ENCODE measurements around the gene MAP3K9. TPM values are rescaled to one million over a fixed set of nuclear protein-coding genes. Genes with fewer than 3 reads are reported as not detected.

MAP3K9 gene
- total and polyA plus RNA-seq, 10 of the 15 experiments (the other 5 are each of a cell fraction or from before 2014, with no cell fraction given): 0.48 to 7.9 (median 2.9) TPM

- TF ChIP-seq SIN3A (IDR thresholded peaks at IDR 0.05; ENCODE audit: low read depth, low read length): no peak
- TF ChIP-seq CBX3 (IDR thresholded peaks at IDR 0.05; ENCODE audit: borderline replicate concordance, low read depth): no peak
- no peak for TF ChIP-seq BHLHE40 (IDR thresholded peaks at IDR 0.05; ENCODE audit: borderline replicate concordance in 1 of 2, low read depth in 2 of 2, low read length in 1 of 2)
- no peak for TF ChIP-seq IRF5 (IDR thresholded peaks at IDR 0.05; ENCODE audit: borderline replicate concordance)
Measured at GRCh38 chr14:70742316-70742715, 67.0 kb downstream of the MAP3K9 start (continued).

GRCh38 chr14:70741482-70741881, 67.8 kb downstream of the MAP3K9 start:
- ATAC-seq (no peak), FAIRE-seq (no peak), DNase-seq (ENCODE audit: low read depth, low spot score) (no peak)
- ChIA-PET SMC1A (ENCODE audit: uncharacterized antibody, unreplicated experiment) (no interaction called here), POLR2A (no interaction called here), RAD21 (ENCODE audit: unreplicated experiment) (no interaction called here), CTCF (interaction anchor here (0.8 kb wide), 1 partner anchor 659 kb away, joined by 4 read pairs; no protein-coding TSS in a partner anchor)
- in situ Hi-C loops (cut with MboI) (no loop called here), intact Hi-C loops (cut with micrococcal nuclease; ENCODE audit: unreplicated experiment) (no loop called here)
- BruUV-seq (replicated peaks): no TSS peak
- no peak overlapping the region for H3K9ac ChIP-seq (ENCODE audit: control insufficient read depth, insufficient read depth, low read length)
- peaks cover 0 to 15% of the 10 kb centered on the region in 2 experiments; a peak in 3 of 4 replicates for H3K36me3 ChIP-seq (ENCODE audit: control insufficient read depth in 2 of 2, insufficient read depth in 2 of 2, low read length in 1 of 2)
- no peak overlapping the region for H2AFZ ChIP-seq (ENCODE audit: control insufficient read depth, low read depth, low read length)
- no peak overlapping the region for H3K4me2 ChIP-seq (ENCODE audit: control insufficient read depth, insufficient read depth)
- no peak overlapping the region for H3K27ac ChIP-seq (ENCODE audit: control insufficient read depth, insufficient read depth)
- no peaks in the 10 kb centered on the region for H3K4me1 ChIP-seq (ENCODE audit: control insufficient read depth, insufficient read depth, low read length)
- no peaks in the 10 kb centered on the region for H3K9me3 ChIP-seq (replicated peaks; ENCODE audit: control insufficient read depth, insufficient read depth, low read length)
- no peak overlapping the region for H3K4me3 ChIP-seq
- H4K20me1 ChIP-seq (ENCODE audit: control insufficient read depth, insufficient read depth): no peaks in the 10 kb centered on the region
- H3K27me3 ChIP-seq (replicated peaks in 1 of 2; ENCODE audit: control insufficient read depth in 2 of 2, insufficient read depth in 2 of 2, low read length in 1 of 2): no peaks in the 10 kb centered on the region
- WGBS (ENCODE audit: insufficient coverage, insufficient replicate concordance, low lambda C conversion rate, missing lambda C conversion rate): 81% methylated on average over 6 of the region's 6 CpGs
- no peaks in the 10 kb centered on the region for H3K79me2 ChIP-seq (ENCODE audit: control insufficient read depth, insufficient read depth, low read length)
- TF ChIP-seq LARP7 (IDR thresholded peaks at IDR 0.05) (no peak), BCL11A (IDR thresholded peaks at IDR 0.05; ENCODE audit: low read depth, low read length) (no peak), NR2C1 (IDR thresholded peaks at IDR 0.05) (no peak), NRF1 (conservative IDR thresholded peaks at IDR 0.05; ENCODE audit: low read depth, low read length) (no peak), E4F1 (IDR thresholded peaks at IDR 0.05; ENCODE audit: borderline replicate concordance, partially characterized antibody) (no peak), WRNIP1 (IDR thresholded peaks at IDR 0.05; ENCODE audit: borderline replicate concordance, low read depth, low read length) (no peak), CHD4 (IDR thresholded peaks at IDR 0.05) (no peak), ZNF622 (IDR thresholded peaks at IDR 0.05) (no peak), IRF5 (IDR thresholded peaks at IDR 0.05; ENCODE audit: borderline replicate concordance) (no peak), PKNOX1 (IDR thresholded peaks at IDR 0.05) (no peak), SMARCA5 (IDR thresholded peaks at IDR 0.05) (no peak), NR2C2 (IDR thresholded peaks at IDR 0.05; ENCODE audit: borderline replicate concordance, control insufficient read depth, insufficient read length, low read depth) (no peak), IKZF1 (conservative IDR thresholded peaks at IDR 0.05) (no peak), TCF3 (IDR thresholded peaks at IDR 0.05; ENCODE audit: borderline replicate concordance, insufficient read depth, low read depth, low read length) (no peak)
